NCI-H748 treated with DMSO at 0.1 percent for 48 hours (cell line): Measurements from ENCODE around the gene ANKS6.
A peak's percentile ranks its signal among the peaks of the same experiment; 100 is the strongest.

Experiments
- DNase-seq: peaks from one replicate; lab custom pipeline; 2025; lab: John Stamatoyannopoulos, UW

The ANKS6 gene

DNA sequence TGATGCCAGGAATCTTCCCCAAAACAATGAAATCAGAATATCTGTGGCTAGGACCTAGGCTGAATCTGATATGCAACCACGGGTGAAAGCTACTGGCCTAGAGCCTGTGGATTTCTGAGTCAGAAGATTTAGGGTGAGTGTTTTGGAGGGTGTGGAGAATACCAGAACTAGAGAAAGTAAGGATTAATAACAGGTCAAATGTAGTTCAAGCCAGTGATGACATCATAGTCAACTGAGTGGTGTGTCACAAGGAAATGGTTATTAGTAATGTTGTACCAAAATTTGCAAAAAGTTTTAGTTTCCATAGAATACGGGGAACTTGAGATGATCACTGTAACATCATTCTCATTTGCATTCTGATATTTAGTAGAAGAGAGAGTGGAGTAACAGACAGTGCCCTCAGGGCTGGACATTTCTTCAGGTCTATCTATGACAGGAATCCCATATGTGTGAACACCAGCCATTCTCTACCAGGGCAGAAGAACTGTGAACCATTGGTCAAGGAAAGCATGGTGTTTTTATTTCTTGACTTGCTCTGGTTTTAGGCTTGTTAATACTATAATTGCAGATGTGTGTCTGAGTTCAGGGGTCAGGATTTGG, 14.8 kb upstream of the ANKS6 start:
- DNase-seq = no peak

DNA sequence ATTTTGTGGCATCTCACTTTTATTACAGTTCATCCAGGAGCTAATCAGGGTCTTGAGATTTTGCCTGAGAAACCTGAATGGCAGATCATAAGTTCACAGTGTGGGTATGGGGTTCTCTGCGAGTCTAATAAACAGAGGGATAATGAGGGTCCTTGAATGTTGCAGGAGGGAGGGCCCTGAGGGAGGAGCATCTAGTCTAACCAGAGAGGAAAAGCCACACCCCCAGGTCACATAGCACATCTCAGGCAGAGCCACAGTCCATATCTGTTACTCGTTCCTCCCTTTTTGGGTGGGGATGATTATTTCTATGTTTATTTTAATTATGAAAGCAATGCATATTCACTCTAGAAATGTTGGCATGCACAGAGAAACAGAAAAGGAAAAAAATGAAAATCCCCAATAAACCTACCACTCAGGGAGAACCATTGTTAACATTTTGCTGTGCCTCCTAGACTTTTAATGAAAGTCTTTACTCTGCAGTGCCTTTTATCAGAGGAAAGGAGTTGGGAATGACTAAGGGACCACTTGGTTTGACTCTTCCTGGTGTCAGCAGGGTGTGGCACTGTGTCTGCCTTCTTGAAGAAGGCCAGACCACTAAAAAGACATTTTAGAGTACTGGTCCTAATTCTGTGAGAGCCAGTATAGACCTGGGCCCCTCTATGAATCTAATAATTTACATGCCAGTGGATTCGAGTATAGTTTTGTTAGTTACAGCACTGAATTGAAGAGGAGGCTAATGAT, 13.9 kb upstream of the ANKS6 start:
- DNase-seq = no peak

DNA sequence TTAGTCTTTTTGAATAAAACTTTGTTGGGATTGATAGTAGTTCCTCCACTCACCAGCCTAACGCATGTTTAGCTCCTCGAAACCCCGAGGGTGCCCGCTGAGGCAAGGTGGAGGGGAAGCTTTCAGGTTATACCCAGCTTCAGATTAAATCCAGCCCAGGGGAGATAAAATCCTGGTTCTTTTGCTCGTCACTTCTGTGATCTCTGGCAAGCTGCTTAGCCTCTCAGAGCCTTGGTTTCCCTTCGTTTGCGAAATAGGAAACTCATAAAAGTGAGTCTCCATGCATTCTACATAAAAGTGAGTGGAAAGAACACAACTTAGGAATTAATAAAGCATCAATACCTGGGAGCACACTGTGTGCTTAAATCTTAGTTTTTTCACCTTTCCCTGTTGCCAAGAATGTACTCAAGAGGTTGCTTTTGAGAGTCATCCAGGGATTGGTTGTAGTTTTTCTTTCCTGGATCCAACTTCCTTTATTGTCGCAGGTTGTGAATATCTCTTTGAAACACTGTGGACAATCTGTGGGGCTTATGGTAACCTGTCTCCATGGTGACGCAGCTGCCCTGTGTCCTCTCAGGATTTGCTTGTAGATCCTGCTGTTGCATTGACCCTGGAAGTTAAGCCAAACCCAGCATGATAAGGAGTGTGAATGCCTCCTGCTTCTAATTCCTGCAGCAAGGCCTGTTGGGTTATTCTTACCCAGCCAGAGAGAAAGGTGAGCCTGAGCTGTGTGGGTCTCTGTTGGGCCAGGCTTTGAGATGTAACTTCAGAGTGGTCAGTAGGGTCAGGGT, 13.2 kb upstream of the ANKS6 start:
- no peak for DNase-seq

DNA sequence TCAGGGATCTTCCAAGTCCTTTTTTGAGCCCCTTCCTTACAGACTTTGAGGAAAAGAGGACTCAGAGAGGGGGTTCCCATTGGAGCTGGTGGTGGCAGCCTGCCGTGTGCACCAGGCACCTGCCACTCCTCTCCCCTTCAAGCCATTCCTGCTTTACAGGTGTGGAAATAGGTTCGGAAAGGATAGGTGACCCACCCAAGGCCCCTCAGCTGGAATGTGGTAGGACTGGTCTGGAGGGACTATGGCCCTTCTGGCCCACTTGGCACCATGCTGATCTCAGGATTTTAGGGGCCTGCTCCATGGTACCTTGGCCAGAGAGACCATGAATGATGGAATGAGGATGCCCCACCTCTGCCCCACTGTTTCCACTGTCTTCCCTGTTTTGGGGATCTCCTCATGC, 12.5 kb upstream of the ANKS6 start:
- DNase-seq = no peak

DNA sequence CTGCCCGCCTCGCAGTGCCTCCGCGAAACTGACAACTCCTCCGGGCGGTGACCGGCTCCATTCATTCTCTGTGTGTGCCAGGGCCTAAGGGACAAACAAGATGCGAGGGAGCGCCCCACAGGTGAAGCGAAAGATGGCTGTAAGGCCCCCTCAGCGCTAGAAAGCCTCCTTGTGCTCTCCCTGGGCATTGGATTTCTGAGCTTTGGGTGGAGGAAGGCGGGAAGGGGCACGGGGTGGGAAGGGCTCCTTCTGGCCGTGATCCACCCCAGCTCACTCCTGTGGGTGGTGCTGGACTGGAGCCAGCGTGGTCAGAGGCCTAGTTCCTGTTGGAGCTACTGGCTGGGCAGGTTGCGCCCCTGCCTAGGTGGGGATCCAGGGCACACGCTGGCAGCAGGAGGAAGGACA, 12.1 kb upstream of the ANKS6 start:
- DNase-seq = no peak

DNA sequence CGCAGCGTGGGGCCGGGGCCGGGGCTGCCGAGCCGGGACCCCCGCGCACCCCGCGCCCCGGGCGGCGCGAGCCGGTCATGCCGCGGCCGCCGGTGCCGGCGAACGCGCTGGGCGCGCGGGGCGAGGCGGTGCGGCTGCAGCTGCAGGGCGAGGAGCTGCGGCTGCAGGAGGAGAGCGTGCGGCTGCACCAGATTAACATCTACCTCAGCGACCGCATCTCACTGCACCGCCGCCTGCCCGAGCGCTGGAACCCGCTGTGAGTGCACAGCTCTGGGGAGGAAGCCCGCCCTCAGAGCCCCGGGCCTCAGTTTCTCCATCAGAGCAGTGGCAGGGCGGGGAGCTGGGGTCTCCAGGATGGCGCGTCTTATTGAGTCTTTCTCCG, 11.4 kb upstream of the ANKS6 start:
- DNase-seq = peak; percentile 16

DNA sequence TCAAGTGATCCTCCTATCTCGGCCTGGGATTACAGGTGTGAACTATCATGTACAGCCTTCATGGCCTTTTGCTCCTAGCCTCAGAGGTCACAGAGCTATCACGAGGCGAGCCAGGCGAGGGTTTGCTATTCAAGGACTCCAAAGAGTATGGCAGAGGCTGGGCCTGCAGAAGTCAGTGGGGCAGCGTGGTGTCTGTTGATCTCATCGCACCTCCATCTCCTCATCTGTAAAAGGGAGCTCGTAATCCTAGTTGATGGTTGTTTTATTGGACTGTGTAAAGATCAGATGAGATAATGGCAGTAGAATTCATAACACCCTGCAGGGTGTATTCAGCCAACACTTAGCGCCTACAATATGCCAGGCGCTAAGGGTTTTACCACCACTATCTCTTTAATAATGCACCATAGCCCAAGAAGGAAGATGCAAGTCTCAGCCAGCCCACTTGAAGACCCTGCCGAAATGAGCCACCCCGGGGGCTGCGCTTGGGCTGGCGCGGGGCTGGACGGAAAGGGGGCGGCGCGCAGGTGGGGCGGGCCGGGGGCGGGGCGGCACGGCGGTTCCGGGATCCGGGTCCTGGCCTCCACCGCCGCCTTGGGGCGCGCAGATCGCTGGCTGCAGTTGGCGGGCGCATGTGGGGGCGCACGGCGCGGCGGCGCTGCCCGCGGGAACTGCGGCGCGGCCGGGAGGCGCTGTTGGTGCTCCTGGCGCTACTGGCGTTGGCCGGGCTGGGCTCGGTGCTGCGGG, 10.9 kb upstream of the ANKS6 start, which contains the start of gene GALNT12:
TSS of gene GALNT12 (plus strand) at position 601 of the 744 bp plus-strand sequence. CDS start at position 630, 29 bp downstream.
- DNase-seq = peak; percentile 16

DNA sequence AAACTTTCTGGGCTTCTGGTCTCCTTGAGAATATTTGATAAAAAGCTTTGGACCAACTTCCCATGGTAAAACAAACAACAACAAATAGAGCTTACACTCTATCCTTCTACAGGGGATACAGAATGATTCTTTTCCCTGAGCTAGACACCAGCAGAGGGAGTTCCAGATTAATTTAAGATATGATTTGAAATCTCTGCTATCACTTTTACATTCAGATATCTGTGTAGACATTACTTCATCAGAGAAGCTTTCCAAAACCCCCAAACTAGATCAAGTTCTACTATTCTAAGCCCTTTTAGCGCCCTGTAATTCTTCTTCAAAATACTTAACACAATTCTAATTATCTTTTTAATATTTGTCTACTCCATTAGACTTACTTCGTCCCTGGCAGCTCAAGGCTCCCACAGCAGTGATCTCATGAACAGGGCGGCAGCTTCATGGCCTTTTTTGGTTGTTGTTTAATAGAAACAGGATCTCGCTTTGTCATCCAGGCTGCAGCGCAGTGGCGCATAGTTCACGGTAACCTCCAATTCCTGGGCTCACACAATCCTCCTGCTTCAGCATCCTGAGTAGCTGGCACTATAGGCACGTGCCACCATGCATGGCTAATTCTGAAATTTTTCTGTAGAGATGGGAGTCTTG, 10.2 kb upstream of the ANKS6 start:
- DNase-seq = no peak

DNA sequence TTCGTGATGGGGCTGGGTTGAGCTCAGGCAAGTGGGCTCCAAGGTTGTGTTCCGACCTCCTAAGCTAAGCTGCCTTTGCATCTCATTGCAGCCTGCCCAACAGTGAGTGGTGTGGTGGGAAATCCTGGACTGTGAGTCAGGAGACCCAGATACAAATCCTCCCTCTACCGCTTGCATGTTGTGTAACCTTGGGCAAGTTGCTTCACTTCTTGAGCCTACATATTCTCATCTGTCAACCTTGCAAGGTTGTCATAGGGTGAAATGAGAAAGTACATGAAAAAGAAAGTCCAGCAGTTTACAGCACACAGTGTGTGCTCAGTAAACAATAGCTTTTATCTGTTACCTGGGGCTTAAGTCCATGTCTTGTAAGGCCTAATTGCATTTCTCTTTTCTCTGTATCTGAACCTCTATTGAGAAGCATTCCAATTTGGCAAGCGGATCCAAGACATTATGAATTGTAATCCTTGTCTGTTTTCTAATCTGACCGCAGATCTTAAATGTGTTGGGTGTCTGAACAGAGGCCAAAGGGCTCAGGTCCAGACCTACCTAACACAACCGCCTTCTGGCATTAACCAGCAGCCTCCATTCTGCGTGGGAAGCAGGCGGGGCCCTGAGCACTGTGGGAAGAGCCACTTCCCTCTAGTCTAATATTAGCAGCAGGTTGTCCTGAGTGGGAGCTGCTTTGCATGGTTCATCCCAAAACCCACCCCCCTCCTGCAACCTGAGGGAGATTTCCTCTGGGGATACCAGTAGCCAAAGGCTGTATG, 9.3 kb upstream of the ANKS6 start:
- no peak for DNase-seq

DNA sequence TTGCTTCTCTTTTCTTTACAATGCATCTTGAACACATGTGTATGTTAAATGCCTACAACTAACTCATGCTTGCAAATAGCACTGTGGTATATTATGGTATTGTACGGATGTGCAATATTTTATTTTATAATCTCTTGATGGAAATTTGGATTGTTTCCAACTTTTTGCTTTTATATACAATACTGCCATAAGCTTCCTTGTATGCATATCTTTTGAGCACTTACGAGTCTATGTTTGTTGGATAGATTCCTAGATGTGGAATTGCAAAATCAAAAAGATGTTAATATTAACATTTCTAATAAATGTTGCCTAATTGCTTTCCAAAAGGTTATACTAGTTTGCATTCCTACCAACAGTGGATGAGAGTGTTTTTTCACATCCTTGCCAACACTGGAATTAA, 7.7 kb upstream of the ANKS6 start:
- no peak for DNase-seq

DNA sequence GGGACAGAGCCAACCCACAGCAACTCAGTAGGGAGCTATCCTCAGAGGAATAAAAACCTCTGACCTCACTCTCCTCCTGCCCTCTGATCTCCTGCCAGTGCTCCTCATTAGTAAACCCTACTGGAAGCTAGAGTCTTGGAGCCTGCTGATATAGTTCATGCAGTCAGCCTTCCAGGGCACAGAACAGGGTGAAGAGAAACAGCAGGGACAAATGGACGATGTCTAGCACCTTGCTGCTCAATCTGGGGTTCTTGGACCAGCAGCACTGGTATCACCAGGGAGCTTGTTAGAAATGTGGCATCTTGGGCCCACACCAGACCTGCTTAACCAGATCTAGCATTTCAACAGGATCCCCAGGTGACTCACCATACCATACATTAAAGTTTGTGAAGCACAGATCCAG, 5.6 kb upstream of the ANKS6 start:
- no peak for DNase-seq

DNA sequence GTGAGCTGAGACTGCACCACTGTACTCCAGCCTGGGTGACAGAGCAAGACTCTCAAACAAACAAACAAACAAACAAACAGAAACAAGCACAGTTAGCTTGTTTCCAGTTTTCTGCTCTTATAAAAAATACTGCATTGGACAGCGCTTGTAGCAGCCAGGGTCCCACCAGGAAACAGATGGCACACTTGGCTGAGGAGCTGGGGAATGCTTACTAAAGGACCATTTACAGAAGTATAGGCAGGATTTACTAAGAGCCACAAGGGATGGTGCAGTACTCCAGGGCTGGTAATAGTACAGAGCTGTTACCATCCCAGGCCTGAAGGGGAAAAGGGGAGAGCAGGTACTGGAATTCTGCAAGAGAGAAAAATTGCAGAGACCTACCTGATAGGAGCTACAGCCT, 5.2 kb upstream of the ANKS6 start:
- no peak for DNase-seq

DNA sequence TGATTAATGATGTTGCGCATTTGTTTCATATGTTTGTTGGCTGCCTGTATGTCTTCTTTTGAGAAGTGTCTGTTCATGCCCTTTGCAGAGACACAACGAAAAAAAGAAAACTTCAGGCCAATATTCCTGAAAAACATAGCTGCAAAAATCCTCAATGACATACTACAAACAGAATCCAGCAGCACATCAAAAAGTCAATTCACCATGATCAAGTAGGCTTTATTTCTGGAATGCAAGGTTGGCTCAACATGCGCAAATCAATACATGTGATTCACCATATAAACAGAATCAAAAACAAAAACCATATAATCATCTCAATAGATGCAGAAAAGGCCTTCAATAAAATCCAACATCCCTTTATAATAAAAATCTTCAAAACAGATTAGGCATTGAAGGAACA, 1.9 kb upstream of the ANKS6 start:
- DNase-seq = no peak

DNA sequence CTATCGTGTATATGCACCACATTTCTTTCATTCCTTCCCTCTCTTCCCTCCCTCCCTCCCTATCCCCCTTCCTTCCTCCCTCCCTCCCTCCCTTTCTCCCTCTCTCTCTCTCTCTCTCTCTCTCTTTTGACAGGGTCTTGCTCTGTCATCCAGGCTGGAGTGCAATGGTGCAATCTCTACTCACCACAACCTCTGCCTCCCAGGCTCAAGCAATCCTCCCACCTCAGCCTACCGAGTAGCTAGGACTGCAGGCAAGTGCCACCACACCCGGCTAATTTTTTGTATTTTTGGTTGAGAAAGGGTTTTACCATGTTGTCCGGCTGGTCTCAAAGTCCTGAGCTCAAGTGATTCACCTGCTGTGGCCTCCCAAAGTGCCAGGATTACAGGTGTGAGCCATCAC, 1.1 kb upstream of the ANKS6 start:
- no peak for DNase-seq

DNA sequence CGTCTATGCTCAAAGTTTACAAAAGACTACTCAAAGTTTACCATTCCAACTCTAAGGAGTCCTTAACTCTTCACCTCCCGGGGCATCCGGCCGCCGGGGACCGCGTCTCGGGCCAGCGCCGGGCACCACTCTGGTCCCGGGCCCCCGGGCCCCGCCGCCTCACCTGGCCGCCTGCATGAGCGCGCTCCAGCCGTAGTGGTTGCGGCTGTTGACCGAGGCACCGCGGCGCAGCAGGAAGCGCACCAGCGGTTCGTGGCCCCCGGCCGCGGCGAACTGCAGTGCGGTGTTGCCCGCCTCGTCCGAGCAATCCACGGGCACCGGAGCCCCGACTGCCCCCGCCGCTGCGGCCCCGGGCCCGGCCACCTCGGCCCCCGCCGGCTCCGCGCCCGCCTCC, 388 bp downstream of the ANKS6 start:
- DNase-seq = no peak

DNA sequence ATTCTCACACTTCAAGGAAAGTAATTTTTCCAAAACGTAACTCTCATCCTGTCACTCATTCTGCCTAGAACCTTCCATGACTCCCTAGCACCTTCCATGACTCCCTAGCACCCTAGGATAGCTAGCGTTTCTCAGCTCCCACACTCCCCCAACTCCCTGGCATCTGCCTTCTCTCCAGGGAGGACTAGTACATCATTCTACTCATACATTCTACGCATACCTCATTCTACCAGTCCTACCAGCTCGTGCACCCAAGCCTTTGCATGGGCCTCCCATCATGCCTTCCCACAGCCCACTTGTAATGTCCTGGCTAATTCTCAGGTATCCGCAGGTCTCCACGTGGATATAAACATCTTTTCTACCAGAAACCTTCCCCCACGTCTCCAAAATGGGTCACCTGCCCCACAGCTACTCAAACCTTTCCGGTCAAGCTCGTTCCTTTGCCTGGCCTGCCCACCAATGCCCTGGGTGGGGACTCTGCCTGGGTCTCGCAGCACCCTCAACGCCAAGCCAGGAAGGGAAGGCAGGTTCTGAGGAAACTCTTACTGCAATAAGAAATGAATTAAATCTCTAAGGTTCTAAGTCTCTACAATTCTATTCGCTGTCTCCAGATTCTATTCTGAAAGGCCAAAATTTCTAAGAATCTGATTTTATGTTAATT, 930 bp downstream of the ANKS6 start:
- DNase-seq = no peak

DNA sequence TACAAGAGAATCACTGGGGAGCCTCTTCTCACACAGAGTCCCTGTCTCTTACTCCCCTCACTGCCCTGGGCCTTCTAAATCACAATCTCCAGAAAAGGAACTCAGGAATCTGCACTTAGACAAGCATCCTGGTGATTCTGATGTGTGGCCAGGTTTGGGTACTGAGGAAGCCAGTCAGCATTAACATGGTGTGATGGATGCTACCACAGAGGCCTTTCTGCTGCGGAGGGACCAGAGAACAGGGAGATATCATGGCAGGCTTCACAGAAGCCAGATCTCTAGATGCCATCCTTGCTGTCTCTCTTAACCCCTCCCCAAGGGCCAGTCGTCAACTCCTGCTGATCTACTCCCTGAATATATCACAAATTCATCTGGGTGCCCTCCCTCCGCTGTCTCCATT, 1.6 kb downstream of the ANKS6 start:
- DNase-seq = no peak

DNA sequence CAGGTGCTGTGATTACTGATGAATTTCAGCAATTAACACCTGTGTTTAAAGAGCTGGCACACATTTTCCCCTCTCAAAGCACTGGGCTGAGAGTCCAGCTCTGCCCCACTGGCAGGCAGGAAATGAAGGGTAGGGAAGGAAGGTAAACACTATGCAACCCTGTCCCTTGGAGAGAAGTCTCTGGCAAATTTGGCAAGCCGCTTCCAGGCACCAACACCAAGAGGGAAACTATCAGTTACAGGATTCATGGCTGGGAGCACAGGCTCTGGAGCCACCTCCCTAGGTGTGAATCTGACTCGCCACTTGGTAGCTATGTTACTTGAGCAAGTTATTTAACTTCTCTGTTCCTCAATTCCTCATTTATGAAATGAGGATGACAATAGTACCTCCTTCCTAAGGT, 3.3 kb downstream of the ANKS6 start:
- no peak for DNase-seq

DNA sequence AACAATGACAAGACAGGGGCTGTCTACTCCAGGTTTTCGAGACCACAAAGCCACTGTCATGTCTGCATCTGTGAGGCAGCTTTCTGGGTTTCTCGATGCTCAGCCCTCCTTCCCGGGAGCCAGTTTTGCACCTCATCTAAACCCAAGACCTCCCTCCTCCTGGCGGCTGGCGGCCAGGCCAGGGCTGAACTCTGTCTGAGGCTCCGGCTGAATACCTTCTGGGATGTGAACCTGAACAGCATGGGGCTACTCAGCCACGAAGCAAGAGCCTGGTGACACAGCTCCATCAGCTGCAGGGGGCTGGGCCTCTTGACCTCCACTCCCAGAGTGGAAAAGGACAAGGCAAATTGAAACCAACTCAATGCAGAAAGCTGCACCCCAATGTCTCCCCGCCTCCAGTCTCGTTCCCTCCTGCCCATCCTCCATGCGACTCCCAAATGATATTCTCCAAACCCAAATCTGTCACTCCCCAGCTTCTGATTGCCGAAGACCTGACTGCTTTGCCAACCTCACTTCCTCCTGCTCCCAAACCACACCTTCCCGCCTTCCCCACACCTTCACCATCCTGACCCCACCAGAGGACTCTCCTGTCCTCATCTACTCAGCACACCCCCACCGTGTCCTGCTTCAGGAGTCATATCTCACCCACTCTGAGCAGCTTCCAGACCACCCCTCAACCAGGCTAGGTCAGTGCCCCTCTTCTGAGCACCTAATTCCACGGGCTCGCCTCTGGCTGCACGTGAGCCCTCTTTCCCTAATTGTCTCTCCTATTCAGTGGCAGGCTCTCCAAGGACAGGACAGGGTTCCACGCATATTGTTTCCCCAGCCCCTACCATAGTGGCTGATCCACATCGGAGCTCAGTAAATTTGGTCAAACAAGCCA, 4.5 kb downstream of the ANKS6 start:
- DNase-seq = no peak
